ENCODE results near the gene TNFSF4. TPM values are rescaled to one million over a fixed set of nuclear protein-coding genes. Genes with fewer than 3 reads are reported as not detected.

The TNFSF4 gene
- total and polyA plus RNA-seq, 2 of the 4 experiments (the other 2 are of a cell fraction), result 13.4 to 19.7 TPM

GRCh38 chr1:173137107-173137706 is 69.9 kb downstream of the TNFSF4 start:
- BruUV-seq (replicated peaks), result no TSS peak
- Histone ChIP-seq H3K9me1 (ENCODE audit: insufficient read depth, low read length) (0 out of 2 replicates have a peak, but pooled peaks cover 2% of the 10 kb centered on the region), H4K5ac (ENCODE audit: low read depth, low read length) (no peak overlapping the region), H2BK20ac (ENCODE audit: low read depth, low read length) (no peak overlapping the region), H4K20me1 (ENCODE audit: insufficient read depth, low read length) (no peaks in the 10 kb centered on the region), H2AFZ (replicated peaks; ENCODE audit: low read length, poor library complexity) (no peak overlapping the region), H3K4me3 (ENCODE audit: insufficient read depth, low read depth, low read length) (no peak overlapping the region), H3K23ac (ENCODE audit: low read depth, low read length) (no peak overlapping the region), H3K4ac (ENCODE audit: low read depth, low read length) (no peak overlapping the region), H2AK9ac (replicated peaks; ENCODE audit: low read depth, low read length, poor library complexity) (no peak overlapping the region), H3K18ac (ENCODE audit: low read depth, low read length) (no peak overlapping the region), H4K91ac (ENCODE audit: insufficient read depth, low read depth, low read length) (no peak overlapping the region), H3K27me3 (ENCODE audit: control insufficient read depth, insufficient read depth, low read length) (no peaks in the 10 kb centered on the region), H3K9ac (ENCODE audit: low read depth, low read length) (no peak overlapping the region), H2AK5ac (ENCODE audit: low read depth, low read length) (no peak overlapping the region), H3K4me1 (ENCODE audit: control insufficient read depth, insufficient read depth, low read length) (no peaks in the 10 kb centered on the region; the same call in 1 of the 2 replicates), H2BK5ac (ENCODE audit: low read depth, low read length, poor library complexity, severe bottlenecking) (no peak overlapping the region), H3K27ac (ENCODE audit: insufficient read depth, low read length) (no peak overlapping the region), H3K9me3 (ENCODE audit: control insufficient read depth, insufficient read depth, low read length) (no peaks in the 10 kb centered on the region), H3K79me1 (ENCODE audit: low read depth in 1 of 2, low read length in 2 of 2) (no peaks in the 10 kb centered on the region), H3K56ac (ENCODE audit: extremely low read depth, insufficient read depth, low read length) (no peak overlapping the region), H2BK120ac (ENCODE audit: low read depth, low read length) (no peak overlapping the region), H3K4me2 (ENCODE audit: low read depth, low read length) (no peak overlapping the region), H3K14ac (replicated peaks; ENCODE audit: low read depth, low read length) (no peak overlapping the region), H3K36me3 (ENCODE audit: control insufficient read depth, insufficient read depth, low read length) (no peaks in the 10 kb centered on the region), H2BK15ac (ENCODE audit: low read depth, low read length) (no peak overlapping the region), H4K8ac (ENCODE audit: low read depth in 2 of 2, low read length in 2 of 2) (no peak overlapping the region)
- peak; percentile 46 for DNase-seq
- intact Hi-C loops (cut with micrococcal nuclease) (no loop called here), in situ Hi-C loops (cut with MboI; ENCODE audit: low sequenced_read_pairs) (no loop called here), dilution Hi-C loops (cut with HindIII; ENCODE audit: low sequenced_read_pairs, unreplicated experiment) (no loop called here)
- TF ChIP-seq MXI1 (IDR thresholded peaks at IDR 0.05; ENCODE audit: borderline replicate concordance, low read depth, low read length), result no peak
- TF ChIP-seq RCOR1 (IDR thresholded peaks at IDR 0.05; ENCODE audit: insufficient replicate concordance, low read length), result no peak
- no peak for TF ChIP-seq USF2 (IDR thresholded peaks at IDR 0.05; ENCODE audit: low read depth, low read length)
- no peak for TF ChIP-seq CEBPB (IDR thresholded peaks at IDR 0.05; ENCODE audit: low read depth, low read length)
- TF ChIP-seq CHD1 (IDR thresholded peaks at IDR 0.05; ENCODE audit: low read depth, low read length), result no peak
- TF ChIP-seq BHLHE40 (IDR thresholded peaks at IDR 0.05; ENCODE audit: low read depth, low read length), result no peak
- no peak for TF ChIP-seq POLR2A (IDR thresholded peaks at IDR 0.05; ENCODE audit: low read depth, low read length)
- CTCF ChIA-PET, result no interaction called here
- ATAC-seq (ENCODE audit: low read depth), result no peak
- WGBS, 2 experiments (ENCODE audit: extremely low coverage in 2 of 2, insufficient read length in 1 of 2), result no CpG with 5 or more reads among the region's 2 CpGs
- POLR2A ChIA-PET (ENCODE audit: unreplicated experiment), result no interaction called here
